Adrenal gland (tissue), 12 donors: ENCODE data around the gene SLC6A3. TPM values are rescaled to one million over a fixed set of nuclear protein-coding genes. Genes with fewer than 3 reads are reported as not detected.

Experiments
- DNase-seq, 7 donors: peaks; one replicate each; pipeline ENCODE4 v3.0.0-alpha.2; 2019 to 2020
- H3K27ac ChIP-seq, 5 donors: fragments of 200-600 bp; sonication (generic) in 4 of 5; 1 replicate in 3 of 5; 2 replicates in 2 of 5; pipeline versions ENCODE4 v1.5.1 to v1.8.0; 2016 to 2020; ENCODE audit warnings: mild to moderate bottlenecking in 1 of 5
- H3K27me3 ChIP-seq: fragments of 200-600 bp; 2 replicates; pipeline ENCODE4 v1.8.0; 2021
- H3K36me3 ChIP-seq, 2 donors: fragments of 200-600 bp; replicated peaks in 1 of 2; 1 replicate in 1 of 2; 2 replicates in 1 of 2; pipeline versions ENCODE4 v1.5.1 to v1.8.0; 2018 to 2022
- H3K4me1 ChIP-seq, 2 donors: fragments of 200-600 bp; replicated peaks in 1 of 2; 1 replicate in 1 of 2; 2 replicates in 1 of 2; pipeline versions ENCODE4 v1.5.1 to v1.8.0; 2018 to 2021
- H3K4me3 ChIP-seq, 4 donors: fragments of 200-600 bp; sonication (generic) in 3 of 4; one replicate each; pipeline ENCODE4 v1.5.1; 2016 to 2018
- H3K9me3 ChIP-seq, 3 donors: fragments of 200-600 bp; sonication (generic) in 1 of 3; replicated peaks in 1 of 3; 1 replicate in 2 of 3; 2 replicates in 1 of 3; pipeline versions ENCODE4 v1.5.1 to v1.8.0; 2016 to 2021
- POLR2A ChIP-seq, 2 donors: fragments of 450-650 bp; IDR thresholded peaks; one replicate each; pipeline ENCODE4 v1.6.1; 2017; ENCODE audit warnings: antibody characterized with exemption in 2 of 2, mild to moderate bottlenecking in 2 of 2, moderate library complexity in 1 of 2
- WGBS, 4 donors: extraction: QIAGEN DNeasy Blood & Tissue Kit in 2 of 4; methylation state at CpG; one replicate each; pipeline versions ENCODE4 v1.1.5 to v1.1.7; 2013 to 2017; 5-methylcytosine and 5-hydroxymethylcytosine counted together
- intact Hi-C, 2 donors: fragments of 100-400 bp; cut with DNase I; formaldehyde crosslinking; loops; one replicate each; pipeline versions ENCODE4 v1.14.1 to v1.15.0; 2022 to 2023
- polyA plus RNA-seq, 3 donors: library from polyadenylated mRNA; stranded (reverse); fragments of 200-250 nt in 2 of 3; fragments of 350-450 nt in 1 of 3; fragmentation: Illumina TruSeq in 1 of 3; extraction: RNeasy Lipid Tissue Mini Kit (QIAGEN cat#74804) in 1 of 3; gene quantifications; one replicate each; pipeline ENCODE4 v1.2.3, GENCODE V29; 2013 to 2014
- total RNA-seq, 9 donors: library from RNA; depleted of rRNA in 4 of 9; stranded (reverse); fragments of >200 nt in 4 of 9; fragments of 120-200 nt in 1 of 9; fragmentation: NEBNext Ultra II Directional in 1 of 9; extraction: Animal tissue kit (Norgen Biotek cat#: 25700) in 1 of 9; gene quantifications; one replicate each; pipeline versions ENCODE4 v1.1.0 to v1.2.4, GENCODE V29; 2013 to 2023
- TF ChIP-seq, protein P1 (sequence below), 6 experiments: fragments of 450-650 bp in 4 of 6; fragments of 200-600 bp in 2 of 6; sonication (generic) in 1 of 6; IDR thresholded peaks; 1 replicate in 5 of 6; 2 replicates in 1 of 6; pipeline versions ENCODE4 v1.5.1 to v1.8.0; 2016 to 2021; ENCODE audit warnings: antibody characterized with exemption in 6 of 6, mild to moderate bottlenecking in 2 of 6, moderate library complexity in 1 of 6
- donor health status: healthy with polysubstance abuse.
- donor health status: Bipolar disorder and iron deficiency.
- donor health status: DM: yes; HTN: yes; CAD: no.
- donor health status: DM: no; HTN: no; CAD: no.
- donor health status: DM: no; HTN: no; CAD: no.
- donor health status: DM: yes; HTN: yes; CAD: no.

Gene SLC6A3
- total and polyA plus RNA-seq, 12 donors: 0.10 TPM; not detected in 11

DNA sequence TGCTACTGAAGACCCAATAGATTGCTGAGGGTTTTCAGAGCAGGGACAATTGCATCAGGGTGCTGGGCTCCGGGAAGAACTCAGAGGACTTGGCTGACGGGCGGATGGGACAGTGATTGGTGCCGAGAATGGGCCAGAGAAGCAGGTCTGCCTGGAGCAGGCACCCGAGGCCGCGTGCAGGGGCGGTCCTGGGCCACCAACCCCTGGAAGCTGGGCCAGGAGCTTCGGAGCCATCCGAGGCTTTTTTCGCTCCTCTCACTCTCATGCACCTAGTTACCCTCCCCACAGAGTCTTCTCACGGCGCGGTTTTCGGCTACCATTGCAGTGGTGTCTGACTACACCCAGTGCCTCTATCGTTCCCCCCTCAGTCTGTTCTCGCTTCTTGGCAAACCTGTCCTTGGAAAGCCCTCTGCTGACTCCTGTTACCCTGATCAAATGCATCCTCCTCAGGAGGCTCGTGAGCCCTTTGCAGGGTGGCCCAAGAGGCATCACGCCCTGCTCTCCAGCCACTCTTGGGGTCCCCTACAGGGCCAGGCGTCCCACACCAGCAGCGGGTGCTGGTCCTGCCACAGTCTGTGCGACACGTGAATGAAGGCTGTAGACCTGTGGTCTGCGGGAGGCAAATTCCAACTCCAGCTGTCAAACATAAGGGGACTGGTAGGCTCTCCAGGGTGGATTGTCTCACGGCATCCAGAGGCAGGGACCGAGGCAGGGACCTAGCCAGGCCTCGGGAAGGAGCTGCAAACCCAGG lies 99.2 kb downstream of the SLC6A3 start:
- H3K36me3 ChIP-seq: peaks cover 0 to 14% of the 10 kb centered on the region in 2 donors
- peak overlapping the region in 1 of 5 donors; percentile 92 for H3K27ac ChIP-seq
- intact Hi-C loops: loop anchor here in 1 of 2 donors (10.0 kb wide), 1 partner anchor 299 kb away; no protein-coding TSS in a partner anchor
- no peaks in the 10 kb centered on the region for H3K27me3 ChIP-seq
- peaks cover 12 to 23% of the 10 kb centered on the region in 2 donors for H3K4me1 ChIP-seq
- TF ChIP-seq, protein P1, sequence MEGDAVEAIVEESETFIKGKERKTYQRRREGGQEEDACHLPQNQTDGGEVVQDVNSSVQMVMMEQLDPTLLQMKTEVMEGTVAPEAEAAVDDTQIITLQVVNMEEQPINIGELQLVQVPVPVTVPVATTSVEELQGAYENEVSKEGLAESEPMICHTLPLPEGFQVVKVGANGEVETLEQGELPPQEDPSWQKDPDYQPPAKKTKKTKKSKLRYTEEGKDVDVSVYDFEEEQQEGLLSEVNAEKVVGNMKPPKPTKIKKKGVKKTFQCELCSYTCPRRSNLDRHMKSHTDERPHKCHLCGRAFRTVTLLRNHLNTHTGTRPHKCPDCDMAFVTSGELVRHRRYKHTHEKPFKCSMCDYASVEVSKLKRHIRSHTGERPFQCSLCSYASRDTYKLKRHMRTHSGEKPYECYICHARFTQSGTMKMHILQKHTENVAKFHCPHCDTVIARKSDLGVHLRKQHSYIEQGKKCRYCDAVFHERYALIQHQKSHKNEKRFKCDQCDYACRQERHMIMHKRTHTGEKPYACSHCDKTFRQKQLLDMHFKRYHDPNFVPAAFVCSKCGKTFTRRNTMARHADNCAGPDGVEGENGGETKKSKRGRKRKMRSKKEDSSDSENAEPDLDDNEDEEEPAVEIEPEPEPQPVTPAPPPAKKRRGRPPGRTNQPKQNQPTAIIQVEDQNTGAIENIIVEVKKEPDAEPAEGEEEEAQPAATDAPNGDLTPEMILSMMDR (IDR thresholded peaks at IDR 0.05): no peak
- TF ChIP-seq POLR2A (IDR thresholded peaks at IDR 0.05): no peak
- no peak for DNase-seq
- H3K9me3 ChIP-seq: no peaks in the 10 kb centered on the region
- H3K4me3 ChIP-seq: peak overlapping the region in 2 of 4 donors; percentile 88 to 97
- 77 to 81% (median 79%) methylated on average over 22 to 27 of the region's 27 CpGs for WGBS, 4 donors

DNA sequence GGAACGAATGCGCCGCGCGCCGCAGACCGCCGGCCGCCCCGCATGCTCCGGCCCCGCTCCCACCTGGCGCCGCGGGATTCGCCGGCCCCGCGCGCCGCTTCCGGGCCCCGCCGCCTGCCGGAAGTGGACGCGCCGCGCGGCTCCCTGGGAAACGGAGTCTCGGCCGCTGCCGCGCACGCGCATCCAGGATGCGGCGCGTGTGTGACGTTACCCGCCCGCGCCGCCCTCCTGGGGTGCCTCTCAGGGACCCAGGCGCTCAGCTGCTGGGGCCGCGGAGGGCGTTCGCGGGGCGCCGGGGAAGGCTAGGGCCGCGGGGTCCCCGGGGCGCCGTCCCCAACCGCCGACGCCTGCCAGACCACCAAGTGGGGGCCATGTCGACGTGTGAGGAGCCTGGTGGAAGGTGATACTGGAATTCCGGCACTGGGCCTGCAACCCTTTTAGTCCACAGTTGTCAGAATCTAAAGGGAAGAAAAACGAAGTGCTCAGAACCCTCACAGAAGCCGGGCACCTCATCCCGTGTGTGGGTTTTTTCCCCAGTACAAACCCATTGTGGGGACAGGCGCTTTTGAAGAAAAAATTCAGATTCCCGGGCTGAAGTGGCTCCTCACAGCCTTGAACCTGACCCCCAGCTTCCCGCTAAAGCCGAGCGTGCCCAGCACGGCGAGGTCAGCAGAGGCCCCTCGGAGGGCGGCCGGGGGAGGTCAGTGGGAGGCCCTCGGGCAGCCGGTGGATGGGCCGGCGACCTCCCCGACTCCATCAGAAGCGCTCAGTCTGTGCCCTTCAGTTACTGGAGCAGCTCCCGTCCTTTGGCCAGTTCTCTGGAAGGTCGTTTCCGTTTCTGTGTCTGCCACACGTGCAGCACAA lies 100.0 kb downstream of the SLC6A3 start, which contains the start of gene CLPTM1L:
TSS of gene CLPTM1L (minus strand) at position 125 of the 864 bp plus-strand sequence. CDS start 258 bp downstream, outside the sequence.
- Histone ChIP-seq H3K27ac (peak within 1 kb of the TSS in 4 of 5 donors; percentile 67 to 92 (median 74)), H3K36me3 (peaks cover 0 to 23% of the 10 kb centered on the region in 2 donors), H3K9me3 (no peaks in the 10 kb centered on the region), H3K4me3 (peak within 1 kb of the TSS; percentile 88 to 97 (median 89)), H3K4me1 (peaks cover 12 to 23% of the 10 kb centered on the region in 2 donors), H3K27me3 (no peaks in the 10 kb centered on the region)
- 0 to 1% (median 1%) methylated on average over 15 to 87 of the region's 87 CpGs for WGBS, 4 donors
- intact Hi-C loops: loop anchor here in 1 of 2 donors (10.0 kb wide), 1 partner anchor 300 kb away; no protein-coding TSS in a partner anchor
- DNase-seq: peak; percentile 84 to 91 (median 87)
- peak; percentile 76 to 81 for TF ChIP-seq POLR2A (IDR thresholded peaks at IDR 0.05)
- TF ChIP-seq, protein P1 (IDR thresholded peaks at IDR 0.05): peak in 3 of 6 experiments; percentile 24 to 46 (median 28)

DNA sequence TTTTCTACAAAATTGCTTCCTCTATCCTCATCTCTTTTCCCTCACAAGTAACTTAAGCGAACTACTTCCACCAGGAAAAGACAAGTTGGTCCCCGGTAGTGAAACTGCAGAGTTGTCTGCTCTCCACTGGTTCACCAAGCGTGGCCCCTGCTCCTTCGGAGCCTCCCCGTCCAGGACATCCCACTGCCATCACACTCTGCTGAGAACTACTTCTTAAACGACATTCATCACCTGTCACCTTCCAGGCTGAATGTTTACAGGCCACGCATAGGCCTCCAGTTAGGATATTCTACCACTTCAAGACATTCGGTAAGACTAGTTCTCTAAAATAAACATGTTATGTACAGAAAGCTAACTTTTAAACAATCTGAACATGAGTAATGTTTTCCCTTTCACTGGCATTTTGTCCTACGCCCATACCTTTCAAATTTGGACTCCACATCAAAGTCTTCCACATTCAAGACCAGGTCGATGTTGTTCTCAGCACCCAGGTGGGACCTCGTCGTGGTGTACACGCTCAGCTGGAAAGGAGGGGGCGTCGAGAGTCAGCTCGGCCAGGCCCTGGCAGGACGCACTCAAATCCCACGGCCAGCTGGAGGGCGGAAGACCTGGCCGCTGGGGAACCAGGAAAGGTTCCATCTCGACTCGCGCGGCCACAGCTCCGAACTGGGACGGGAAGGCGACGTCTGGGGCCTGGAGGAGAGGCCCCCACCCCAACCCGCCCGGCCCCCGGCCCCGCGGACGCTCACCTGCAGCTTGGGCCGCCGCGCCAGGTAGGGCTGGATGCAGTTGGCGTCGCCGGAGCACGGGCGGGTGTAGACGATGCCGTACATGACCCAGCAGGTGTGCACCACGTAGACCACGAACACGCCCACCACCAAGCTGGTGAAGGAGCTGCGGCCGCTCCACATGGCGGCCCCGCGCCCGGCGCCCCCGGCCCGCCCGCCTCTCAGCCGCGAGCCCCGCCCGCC lies 101.0 kb downstream of the SLC6A3 start:
- WGBS, 4 donors: 6 to 23% (median 13%) methylated on average over 17 to 61 of the region's 61 CpGs
- peaks cover 12 to 23% of the 10 kb centered on the region in 2 donors for H3K4me1 ChIP-seq
- no peaks in the 10 kb centered on the region for H3K27me3 ChIP-seq
- intact Hi-C loops: loop anchor here in 1 of 2 donors (10.0 kb wide), 1 partner anchor 301 kb away; no protein-coding TSS in a partner anchor
- peak overlapping the region in 3 of 4 donors; percentile 10 to 97 (median 87) for H3K4me3 ChIP-seq
- peak in 1 of 7 donors; percentile 22 for DNase-seq
- H3K9me3 ChIP-seq: no peaks in the 10 kb centered on the region
- peak overlapping the region in 1 of 5 donors; percentile 92 for H3K27ac ChIP-seq
- H3K36me3 ChIP-seq: peaks cover 0 to 27% of the 10 kb centered on the region in 2 donors
- no peak for TF ChIP-seq POLR2A (IDR thresholded peaks at IDR 0.05)
- TF ChIP-seq, protein P1 (IDR thresholded peaks at IDR 0.05): no peak
